Measurements from ENCODE around the gene KIF12. TPM values are rescaled to one million over a fixed set of nuclear protein-coding genes. Genes with fewer than 3 reads are reported as not detected.

Gene KIF12
- total and polyA plus RNA-seq, 2 donors (not counting 3 experiments of a cell fraction or from before 2014, with no cell fraction given): 0.46 to 0.97 TPM

- ChIA-PET POLR2A (no interaction called here), CTCF (interaction anchor here (0.9 to 2.4 kb wide), 3 partner anchors 9 to 159 kb away, joined by 4 to 13 read pairs (median 5); no protein-coding TSS in a partner anchor)
- BruUV-seq (replicated peaks): no TSS peak
- Histone ChIP-seq H2AFZ (ENCODE audit: low read depth, low read length) (no peak overlapping the region), H3K36me3 (ENCODE audit: control insufficient read depth in 2 of 2, extremely low read depth in 1 of 2, insufficient read depth in 2 of 2, low read length in 2 of 2) (no peaks in the 10 kb centered on the region), H3K4me2 (ENCODE audit: insufficient read depth, low read length) (no peak overlapping the region), H3K27me3 (ENCODE audit: control insufficient read depth in 2 of 2, insufficient read depth in 2 of 2, low read length in 2 of 2) (peaks cover 25 to 36% of the 10 kb centered on the region in 2 experiments), H3K27ac (ENCODE audit: insufficient read depth, low read depth, low read length) (no peak overlapping the region), H3K79me2 (ENCODE audit: control insufficient read depth, insufficient read depth, low read length) (no peaks in the 10 kb centered on the region), H3K4me3 (replicated peaks in 1 of 3; ENCODE audit: insufficient read depth in 1 of 3, low read depth in 1 of 3, low read length in 3 of 3) (no peak overlapping the region), H3K9me3 (replicated peaks; ENCODE audit: control insufficient read depth, insufficient read depth, low read length) (no peaks in the 10 kb centered on the region), H3K9ac (replicated peaks; ENCODE audit: extremely low read depth, insufficient read depth, low read length) (no peak overlapping the region), H4K20me1 (replicated peaks; ENCODE audit: control insufficient read depth, extremely low read depth, insufficient read depth, low read length) (no peaks in the 10 kb centered on the region), H3K9me1 (replicated peaks; ENCODE audit: control insufficient read depth, extremely low read depth, insufficient read depth, low read length) (no peaks in the 10 kb centered on the region), H3K4me1 (ENCODE audit: control insufficient read depth, extremely low read depth, insufficient read depth, low read length) (no peaks in the 10 kb centered on the region)
- DNase-seq (ENCODE audit: low read depth, low spot score): no peak
- intact Hi-C loops (cut with micrococcal nuclease): no loop called here
- FAIRE-seq: no peak
- dilution Hi-C loops (cut with MboI; ENCODE audit: extremely low pct_ligation_motif_present, low sequenced_read_pairs): no loop called here
- TF ChIP-seq POLR2A (IDR thresholded peaks at IDR 0.05; ENCODE audit: low read depth, low read length) (no peak), JUN (IDR thresholded peaks at IDR 0.05; ENCODE audit: borderline replicate concordance, insufficient read depth, insufficient read length, low read depth) (no peak), MYC (IDR thresholded peaks at IDR 0.05; ENCODE audit: low read depth, low read length) (no peak), FOS (IDR thresholded peaks at IDR 0.05; ENCODE audit: borderline replicate concordance, insufficient read depth, low read length) (no peak), GATA2 (IDR thresholded peaks at IDR 0.05; ENCODE audit: insufficient read depth, insufficient read length, low read depth, low read length) (no peak), MAX (IDR thresholded peaks at IDR 0.05; ENCODE audit: insufficient read depth, insufficient read length) (no peak), CTCF (IDR thresholded peaks at IDR 0.05; ENCODE audit: extremely low read depth in 1 of 2, insufficient read depth in 1 of 2, low read depth in 1 of 2, low read length in 2 of 2) (no peak), POLR2AphosphoS5 (IDR thresholded peaks at IDR 0.05; ENCODE audit: insufficient read depth, low read depth, low read length) (no peak), EZH2 (IDR thresholded peaks at IDR 0.05; ENCODE audit: borderline replicate concordance, low read depth, low read length, severe bottlenecking) (no peak)
Observed at GRCh38 chr9:114131808-114132549, 32.9 kb upstream of the KIF12 start.
